Endothelial cell of umbilical vein (primary cell): ENCODE measurements around the gene GPAT3. TPM values are rescaled to one million over a fixed set of nuclear protein-coding genes. Genes with fewer than 3 reads are reported as not detected.

Source experiments
- BruUV-seq: library from RNA; stranded (reverse); fragments of 400-500 nt; replicated peaks from 2 replicates; lab custom pipeline; 2021; lab: Mats Ljungman, UMichigan
- CTCF ChIA-PET: fragments of 300-600, 350-600 bp; sonication (Branson Sonifier 250); formaldehyde crosslinking; loops from one replicate; lab custom pipeline; 2021; ENCODE audit warnings: antibody characterized with exemption, inconsistent platforms; lab: Charles Lee
- POLR2A ChIA-PET: fragments of 300-600, 350-600 bp; sonication (Branson Sonifier 250); formaldehyde crosslinking; loops from one replicate; lab custom pipeline; 2021; ENCODE audit warnings: antibody characterized with exemption, inconsistent platforms; lab: Charles Lee
- DNase-seq: peaks from one replicate; pipeline ENCODE4 v3.0.0-alpha.2; 2011; ENCODE audit warnings: low read depth, low spot score
- FAIRE-seq: peaks from 2 replicates; lab custom pipeline; 2011; peaks lifted over from hg19 to GRCh38; lab: Jason Lieb, UNC
- H2AFZ ChIP-seq: 2 replicates; pipeline ENCODE4 v1.6.0; 2012; ENCODE audit warnings: low read depth, low read length, control low read depth, inconsistent platforms
- H3K27ac ChIP-seq: 2 replicates; pipeline ENCODE4 v1.5.1; 2011; ENCODE audit warnings: low read depth, mild to moderate bottlenecking, control low read depth, low read length, moderate library complexity; ENCODE audit not compliant: insufficient read depth
- H3K27me3 ChIP-seq, 2 experiments: 2 replicates each; pipeline versions ENCODE4 v1.6.0 to v1.6.1; 2011; ENCODE audit warnings: low read length in 2 of 2, mixed read lengths in 1 of 2; ENCODE audit not compliant: control insufficient read depth in 2 of 2, insufficient read depth in 2 of 2
- H3K36me3 ChIP-seq, 2 experiments: 2 replicates in 1 of 2; 3 replicates in 1 of 2; pipeline ENCODE4 v1.5.1; 2011; ENCODE audit warnings: low read length in 2 of 2, mild to moderate bottlenecking in 1 of 2, moderate library complexity in 1 of 2; ENCODE audit not compliant: control insufficient read depth in 2 of 2, insufficient read depth in 2 of 2; ENCODE audit errors: extremely low read depth in 1 of 2
- H3K4me1 ChIP-seq: 3 replicates; pipeline ENCODE4 v1.5.1; 2011; ENCODE audit warnings: mild to moderate bottlenecking, low read length; ENCODE audit not compliant: control insufficient read depth, insufficient read depth; ENCODE audit errors: extremely low read depth
- H3K4me2 ChIP-seq: 2 replicates; pipeline ENCODE4 v1.6.1; 2011; ENCODE audit warnings: low read length, control low read depth, mixed read lengths; ENCODE audit not compliant: insufficient read depth
- H3K4me3 ChIP-seq, 3 experiments: fragments of 200-600 bp in 1 of 3; sonication (generic), shearing (Covaris generic) in 1 of 3; replicated peaks in 1 of 3; 2 replicates each; pipeline ENCODE4 v1.5.1; 2011 to 2016; ENCODE audit warnings: control low read depth in 3 of 3, low read length in 3 of 3, mild to moderate bottlenecking in 2 of 3, inconsistent platforms in 1 of 3, low read depth in 1 of 3, moderate library complexity in 1 of 3; ENCODE audit not compliant: insufficient read depth in 1 of 3
- H3K79me2 ChIP-seq: 2 replicates; pipeline ENCODE4 v1.6.0; 2012; ENCODE audit warnings: low read length, inconsistent platforms; ENCODE audit not compliant: control insufficient read depth, insufficient read depth
- H3K9ac ChIP-seq: replicated peaks from 2 replicates; pipeline ENCODE3; 2011; ENCODE audit warnings: low read length, control low read depth; ENCODE audit not compliant: insufficient read depth; ENCODE audit errors: extremely low read depth
- H3K9me1 ChIP-seq: replicated peaks from 3 replicates; pipeline ENCODE4 v1.6.0; 2011; ENCODE audit warnings: mild to moderate bottlenecking, low read length; ENCODE audit not compliant: control insufficient read depth, insufficient read depth; ENCODE audit errors: extremely low read depth
- H3K9me3 ChIP-seq: replicated peaks from 2 replicates; pipeline ENCODE4 v1.5.1; 2012; ENCODE audit warnings: low read length, inconsistent platforms; ENCODE audit not compliant: control insufficient read depth, insufficient read depth
- H4K20me1 ChIP-seq: replicated peaks from 2 replicates; pipeline ENCODE3; 2011; ENCODE audit warnings: mild to moderate bottlenecking, low read length; ENCODE audit not compliant: control insufficient read depth, insufficient read depth; ENCODE audit errors: extremely low read depth
- EZH2 ChIP-seq: IDR thresholded peaks from 2 replicates; pipeline ENCODE4 v1.6.1; 2012; ENCODE audit warnings: borderline replicate concordance, low read depth, mild to moderate bottlenecking, moderate library complexity, low read length, inconsistent platforms; ENCODE audit not compliant: severe bottlenecking
- FOS ChIP-seq: IDR thresholded peaks from 2 replicates; pipeline ENCODE4 v1.6.1; 2011; ENCODE audit warnings: mild to moderate bottlenecking, low read length, moderate library complexity, borderline replicate concordance; ENCODE audit not compliant: insufficient read depth
- GATA2 ChIP-seq: IDR thresholded peaks from 2 replicates; pipeline ENCODE4 v1.7.0; 2011; ENCODE audit warnings: low read depth, mild to moderate bottlenecking, moderate library complexity, mixed read lengths, low read length; ENCODE audit not compliant: insufficient read length, insufficient read depth
- JUN ChIP-seq: IDR thresholded peaks from 2 replicates; pipeline ENCODE4 v1.6.1; 2011; ENCODE audit warnings: borderline replicate concordance, low read depth; ENCODE audit not compliant: insufficient read length, insufficient read depth
- MYC ChIP-seq: IDR thresholded peaks from one replicate; pipeline ENCODE4 v1.6.1; 2011; ENCODE audit warnings: mild to moderate bottlenecking, low read depth, low read length
- POLR2A ChIP-seq: IDR thresholded peaks from 2 replicates; pipeline ENCODE4 v1.6.1; 2012; ENCODE audit warnings: low read depth, mild to moderate bottlenecking, control low read depth, low read length
- POLR2AphosphoS5 ChIP-seq: IDR thresholded peaks from 2 replicates; pipeline ENCODE4 v1.6.1; 2012; ENCODE audit warnings: low read depth, mild to moderate bottlenecking, control low read depth, low read length, moderate library complexity; ENCODE audit not compliant: insufficient read depth
- dilution Hi-C: fragments of 300-500 bp; cut with MboI; formaldehyde crosslinking; loops from one replicate; pipeline ENCODE4 v1.15.0; 2019; ENCODE audit warnings: low sequenced_read_pairs; ENCODE audit not compliant: extremely low pct_ligation_motif_present
- intact Hi-C: fragments of 100-400 bp; cut with micrococcal nuclease; formaldehyde crosslinking; loops from one replicate; pipeline ENCODE4 v1.10.0; 2022
- polyA plus RNA-seq, 4 experiments: library from polyadenylated mRNA; depleted of rRNA in 3 of 4; stranded (reverse) in 3 of 4; unstranded in 1 of 4; fragments of >200 nt; gene quantifications; 2 replicates each; pipeline versions ENCODE4 v1.2.1 to v1.2.3, GENCODE V29; 2011 to 2012; ENCODE audit warnings: missing spikeins in 1 of 4
- total RNA-seq: library from RNA; stranded (reverse); gene quantifications from 2 replicates; pipeline ENCODE4 v1.2.3, GENCODE V29; 2021
- TF ChIP-seq, protein P1 (sequence below): IDR thresholded peaks from 2 replicates; pipeline ENCODE4 v1.6.1; 2011; ENCODE audit not compliant: insufficient read depth, insufficient read length
- TF ChIP-seq, protein P2 (sequence below), 2 donors: IDR thresholded peaks; 1 replicate in 1 of 2; 2 replicates in 1 of 2; pipeline ENCODE4 v1.5.1; 2011; ENCODE audit warnings: low read length in 2 of 2, mild to moderate bottlenecking in 2 of 2, moderate library complexity in 2 of 2, control low read depth in 1 of 2, inconsistent platforms in 1 of 2, low read depth in 1 of 2; ENCODE audit not compliant: insufficient read depth in 1 of 2; ENCODE audit errors: extremely low read depth in 1 of 2

Gene GPAT3
- total and polyA plus RNA-seq, 2 donors (not counting 3 experiments of a cell fraction or from before 2014, with no cell fraction given), result 0.36 to 2.1 TPM

DNA sequence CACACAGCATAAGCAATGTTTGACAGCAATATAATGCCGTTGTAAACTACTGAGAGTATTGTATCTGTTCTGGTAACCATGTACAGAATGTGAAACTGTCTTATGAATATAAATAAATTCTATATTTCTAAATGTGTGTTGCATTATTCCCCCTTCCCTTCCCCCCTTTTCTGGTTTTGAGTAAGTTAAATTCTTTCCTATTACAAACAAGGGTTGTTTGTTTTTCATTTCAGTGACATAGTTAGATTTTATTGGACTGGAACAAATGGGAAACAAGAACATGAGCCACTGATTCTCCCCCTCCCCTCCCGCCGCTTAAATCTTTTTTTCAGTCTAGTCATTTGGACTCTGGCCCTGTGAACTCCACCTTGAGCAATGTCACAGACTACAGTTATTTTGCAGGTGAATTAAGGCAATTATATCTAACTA, 69.8 kb downstream of the GPAT3 start:
- Histone ChIP-seq H3K4me1 (no peaks in the 10 kb centered on the region), H3K27me3 (no peaks in the 10 kb centered on the region), H3K4me2 (no peak overlapping the region), H4K20me1 (no peaks in the 10 kb centered on the region), H3K27ac (no peak overlapping the region), H3K36me3 (no peaks in the 10 kb centered on the region), H3K4me3 (no peak overlapping the region), H3K79me2 (no peaks in the 10 kb centered on the region), H3K9me3 (no peaks in the 10 kb centered on the region), H3K9ac (no peak overlapping the region), H3K9me1 (no peaks in the 10 kb centered on the region), H2AFZ (no peak overlapping the region)
- POLR2A ChIA-PET, result no interaction called here
- CTCF ChIA-PET, result no interaction called here
- BruUV-seq, result no TSS peak
- TF ChIP-seq POLR2AphosphoS5 (no peak), JUN (no peak), MYC (no peak), GATA2 (no peak), FOS (no peak), EZH2 (no peak), POLR2A (no peak)
- TF ChIP-seq, protein P1, sequence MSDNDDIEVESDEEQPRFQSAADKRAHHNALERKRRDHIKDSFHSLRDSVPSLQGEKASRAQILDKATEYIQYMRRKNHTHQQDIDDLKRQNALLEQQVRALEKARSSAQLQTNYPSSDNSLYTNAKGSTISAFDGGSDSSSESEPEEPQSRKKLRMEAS, result no peak
- TF ChIP-seq, protein P2, sequence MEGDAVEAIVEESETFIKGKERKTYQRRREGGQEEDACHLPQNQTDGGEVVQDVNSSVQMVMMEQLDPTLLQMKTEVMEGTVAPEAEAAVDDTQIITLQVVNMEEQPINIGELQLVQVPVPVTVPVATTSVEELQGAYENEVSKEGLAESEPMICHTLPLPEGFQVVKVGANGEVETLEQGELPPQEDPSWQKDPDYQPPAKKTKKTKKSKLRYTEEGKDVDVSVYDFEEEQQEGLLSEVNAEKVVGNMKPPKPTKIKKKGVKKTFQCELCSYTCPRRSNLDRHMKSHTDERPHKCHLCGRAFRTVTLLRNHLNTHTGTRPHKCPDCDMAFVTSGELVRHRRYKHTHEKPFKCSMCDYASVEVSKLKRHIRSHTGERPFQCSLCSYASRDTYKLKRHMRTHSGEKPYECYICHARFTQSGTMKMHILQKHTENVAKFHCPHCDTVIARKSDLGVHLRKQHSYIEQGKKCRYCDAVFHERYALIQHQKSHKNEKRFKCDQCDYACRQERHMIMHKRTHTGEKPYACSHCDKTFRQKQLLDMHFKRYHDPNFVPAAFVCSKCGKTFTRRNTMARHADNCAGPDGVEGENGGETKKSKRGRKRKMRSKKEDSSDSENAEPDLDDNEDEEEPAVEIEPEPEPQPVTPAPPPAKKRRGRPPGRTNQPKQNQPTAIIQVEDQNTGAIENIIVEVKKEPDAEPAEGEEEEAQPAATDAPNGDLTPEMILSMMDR (IDR thresholded peaks at IDR 0.05; ENCODE audit: extremely low read depth in 1 of 2, insufficient read depth in 1 of 2, low read depth in 1 of 2, low read length in 2 of 2), result no peak
- intact Hi-C loops, result no loop called here
- DNase-seq (no peak), FAIRE-seq (no peak)
- dilution Hi-C loops, result no loop called here
